Measurements from ENCODE around the gene ARID5B.

GRCh38 chr10:61902445-61903220, 1.1 kb downstream of the ARID5B start:
- TF ChIP-seq YY1 (IDR thresholded peaks at IDR 0.05; ENCODE audit: insufficient read depth, insufficient read length) (no peak), SUZ12 (IDR thresholded peaks at IDR 0.05; ENCODE audit: extremely low read depth, insufficient read depth, insufficient read length) (no peak), ZNF274 (IDR thresholded peaks at IDR 0.05; ENCODE audit: low read depth, low read length) (no peak)

All from NT2/D1 (cell line).